Fibroblast of skin of scalp (primary cell): ENCODE measurements around the gene CLCN1.
A peak's percentile ranks its signal among the peaks of the same experiment; 100 is the strongest.

ENCODE experiments used
- DNase-seq: peaks from one replicate; pipeline ENCODE4 v3.0.0-alpha.2; 2013

Gene CLCN1

GRCh38 chr7:143368387-143368786 lies 52.5 kb downstream of the CLCN1 start:
- no peak for DNase-seq

GRCh38 chr7:143369678-143370651 lies 54.1 kb downstream of the CLCN1 start:
- no peak for DNase-seq

- no peak for DNase-seq
Observed at GRCh38 chr7:143372070-143372469, 56.2 kb downstream of the CLCN1 start.

GRCh38 chr7:143373255-143373794 lies 57.4 kb downstream of the CLCN1 start:
- no peak for DNase-seq

- DNase-seq, result no peak
Observed at GRCh38 chr7:143374561-143374960, 58.6 kb downstream of the CLCN1 start.

- DNase-seq, result no peak
Observed at GRCh38 chr7:143375298-143376034, 59.6 kb downstream of the CLCN1 start.

GRCh38 chr7:143376396-143376795 lies 60.5 kb downstream of the CLCN1 start:
- DNase-seq, result no peak

GRCh38 chr7:143379611-143380259 lies 63.8 kb downstream of the CLCN1 start:
- DNase-seq, result no peak

GRCh38 chr7:143380260-143380645 lies 64.3 kb downstream of the CLCN1 start:
- DNase-seq, result peak; percentile 87

GRCh38 chr7:143380646-143381426 lies 64.9 kb downstream of the CLCN1 start, which contains the start of gene ZYX:
Gene ZYX (plus strand): TSS chr7:143381345. CDS start chr7:143381572, 227 bp downstream.
- peak; percentile 98 for DNase-seq

GRCh38 chr7:143381427-143382125 lies 65.7 kb downstream of the CLCN1 start:
- peak; percentile 83 for DNase-seq

GRCh38 chr7:143382126-143382790 lies 66.3 kb downstream of the CLCN1 start:
- DNase-seq, result no peak

GRCh38 chr7:143382791-143383641 lies 67.1 kb downstream of the CLCN1 start:
- no peak for DNase-seq

- no peak for DNase-seq
Observed at GRCh38 chr7:143383642-143383957, 67.7 kb downstream of the CLCN1 start.

- no peak for DNase-seq
Observed at GRCh38 chr7:143384148-143384547, 68.2 kb downstream of the CLCN1 start.

GRCh38 chr7:143384661-143385631 lies 69.0 kb downstream of the CLCN1 start:
- no peak for DNase-seq

GRCh38 chr7:143385891-143386781 lies 70.2 kb downstream of the CLCN1 start:
- no peak for DNase-seq
